Stimulated activated CD4-positive, alpha-beta T cell treated with anti-CD3 and anti-CD28 coated beads, Interleukin-12 subunit alpha, Interleukin-12 subunit beta, amount 100 ng/mL, for 4 hours (primary cell): Measurements from ENCODE around the gene ADAM19.
"Not testable (repeated sequence)": the region's sequence is repeated elsewhere in the genome, so short reads cannot be mapped to it uniquely, and the experiment has no call there.

Source experiments
- DNase-seq: peaks from one replicate; pipeline ENCODE4 v3.0.0-alpha.2; 2020

ADAM19 gene

GRCh38 chr5:157458835-157459234 lies 116.7 kb downstream of the ADAM19 start:
- DNase-seq = no peak

GRCh38 chr5:157457391-157457790 lies 118.2 kb downstream of the ADAM19 start:
- DNase-seq = no peak

GRCh38 chr5:157456301-157456700 lies 119.3 kb downstream of the ADAM19 start:
- DNase-seq = no peak

GRCh38 chr5:157455057-157455456 lies 120.5 kb downstream of the ADAM19 start:
- no peak for DNase-seq

- no peak for DNase-seq
Observed at GRCh38 chr5:157454273-157454672, 121.3 kb downstream of the ADAM19 start.

- DNase-seq = no peak
Observed at GRCh38 chr5:157451806-157452205, 123.8 kb downstream of the ADAM19 start.

- no peak for DNase-seq
Observed at GRCh38 chr5:157450024-157450423, 125.6 kb downstream of the ADAM19 start.

- DNase-seq = no peak
Observed at GRCh38 chr5:157449011-157449723, 126.4 kb downstream of the ADAM19 start.

GRCh38 chr5:157447201-157447637 lies 128.4 kb downstream of the ADAM19 start:
- no peak for DNase-seq

- no peak for DNase-seq
Observed at GRCh38 chr5:157446412-157446935, 129.1 kb downstream of the ADAM19 start.

GRCh38 chr5:157445745-157446411 lies 129.7 kb downstream of the ADAM19 start:
- DNase-seq = no peak

- DNase-seq = no peak
Observed at GRCh38 chr5:157444224-157444623, 131.4 kb downstream of the ADAM19 start.

GRCh38 chr5:157443041-157443549 lies 132.5 kb downstream of the ADAM19 start:
- DNase-seq = no peak

- DNase-seq = no peak
Observed at GRCh38 chr5:157434096-157434495, 141.5 kb downstream of the ADAM19 start.

- no peak for DNase-seq
Observed at GRCh38 chr5:157431544-157432200, 143.9 kb downstream of the ADAM19 start.

- DNase-seq = not testable (repeated sequence)
Observed at GRCh38 chr5:157429920-157430319, 145.7 kb downstream of the ADAM19 start.
